ENCODE results near the gene PHC1. TPM values are rescaled to one million over a fixed set of nuclear protein-coding genes. Genes with fewer than 3 reads are reported as not detected.

The PHC1 gene
- total RNA-seq, 1 donor from 2014 or later: 28.7 TPM

DNA sequence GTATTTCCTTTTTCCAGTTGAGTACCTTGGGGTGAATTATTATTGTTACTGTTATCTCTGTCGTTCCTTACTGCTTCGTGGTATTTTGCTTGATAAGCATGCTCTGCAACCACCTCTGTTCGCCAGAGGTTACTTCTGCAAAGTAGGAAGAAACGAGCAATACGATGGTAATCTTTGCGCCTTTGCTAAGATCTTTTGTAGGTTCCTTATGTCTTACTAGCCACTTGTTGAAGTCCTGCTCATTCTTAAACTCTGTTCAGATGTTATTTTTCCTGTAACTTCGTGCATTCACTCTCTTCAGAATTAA lies 35.9 kb downstream of the PHC1 start:
- no peak for DNase-seq

DNA sequence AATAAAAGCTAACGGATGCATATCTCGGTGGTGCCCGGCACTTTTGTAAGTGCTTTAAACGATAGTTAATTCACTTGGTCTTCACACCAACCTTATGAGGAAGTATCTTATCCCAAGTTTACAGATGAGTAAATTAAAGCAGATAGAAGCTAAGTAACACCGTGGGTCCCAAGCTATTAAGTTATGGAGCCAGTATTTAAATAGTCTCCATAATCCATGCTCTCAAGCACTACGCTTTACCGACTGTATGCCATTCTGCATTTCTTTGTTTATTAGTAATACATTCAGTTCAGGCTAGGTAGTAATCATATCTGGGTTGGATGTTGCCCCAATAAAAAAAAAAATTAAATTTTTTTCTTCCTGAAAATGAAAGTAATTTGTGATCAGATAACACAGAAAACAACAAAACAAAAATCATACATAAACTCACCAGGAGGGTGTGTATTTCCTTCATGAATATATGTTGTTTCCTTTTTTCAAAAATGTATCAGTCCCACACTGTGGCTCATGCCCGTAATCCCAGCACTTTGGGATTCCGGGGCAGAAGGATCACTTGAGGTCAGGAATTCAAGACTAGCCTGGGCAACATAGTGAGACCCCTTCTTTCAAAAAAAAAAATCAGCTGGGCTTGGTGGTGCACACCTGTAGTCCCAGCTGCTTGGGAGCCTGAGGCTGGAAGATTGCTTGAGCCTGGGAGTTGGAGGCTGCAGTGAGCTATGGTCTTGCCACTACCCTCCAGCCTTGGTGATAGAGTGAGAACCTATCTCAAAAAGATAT lies 36.6 kb downstream of the PHC1 start:
- DNase-seq: no peak

DNA sequence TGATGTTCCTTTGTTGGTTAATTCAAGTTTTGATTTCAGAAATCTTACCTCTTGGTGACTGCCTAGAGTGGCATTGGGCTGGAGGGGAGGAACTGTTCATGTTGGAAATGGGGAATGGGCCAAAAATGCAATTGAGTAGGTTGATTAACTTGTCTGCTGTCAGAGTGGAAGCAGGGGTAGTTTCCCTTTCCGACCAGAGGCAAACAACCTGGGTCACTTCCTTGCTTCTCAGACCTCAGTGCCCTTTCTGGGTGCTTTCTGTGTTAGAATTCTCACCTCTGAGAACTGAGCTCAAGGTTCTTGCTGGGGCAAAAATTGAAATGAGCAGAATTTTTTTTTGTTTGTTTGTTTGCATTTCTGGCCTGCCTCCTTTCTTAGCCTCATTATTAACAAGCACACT lies 37.4 kb downstream of the PHC1 start:
- no peak for DNase-seq

DNA sequence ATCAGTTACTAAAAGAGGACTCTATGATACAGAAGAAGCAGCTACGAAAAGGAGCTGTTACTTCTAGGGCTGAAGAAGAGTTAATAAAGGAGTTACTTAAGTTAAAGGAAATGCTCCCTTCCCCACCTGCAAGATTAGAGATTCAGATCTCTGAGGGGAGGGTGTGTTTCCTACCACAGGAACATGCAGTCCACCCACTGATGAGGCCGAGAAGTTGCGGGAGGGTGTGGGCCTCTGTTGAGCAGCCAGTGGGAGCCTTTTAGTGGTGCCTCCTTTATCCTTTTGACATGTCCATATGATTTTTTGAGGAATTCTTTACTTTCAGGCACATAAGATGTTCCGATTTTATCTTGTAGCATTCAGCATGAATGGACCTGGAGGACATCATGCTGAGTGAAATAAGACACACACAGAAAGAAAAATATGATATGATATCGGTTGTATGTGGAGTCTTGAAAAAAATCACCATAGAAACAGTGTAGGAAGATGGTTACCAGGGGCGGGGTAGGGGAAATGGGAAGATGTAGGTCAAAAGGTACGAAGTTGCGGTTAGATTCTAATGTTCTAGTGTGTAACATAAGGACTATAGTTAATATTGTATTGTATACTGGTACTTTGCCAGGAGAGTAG lies 39.6 kb downstream of the PHC1 start:
- DNase-seq: no peak

DNA sequence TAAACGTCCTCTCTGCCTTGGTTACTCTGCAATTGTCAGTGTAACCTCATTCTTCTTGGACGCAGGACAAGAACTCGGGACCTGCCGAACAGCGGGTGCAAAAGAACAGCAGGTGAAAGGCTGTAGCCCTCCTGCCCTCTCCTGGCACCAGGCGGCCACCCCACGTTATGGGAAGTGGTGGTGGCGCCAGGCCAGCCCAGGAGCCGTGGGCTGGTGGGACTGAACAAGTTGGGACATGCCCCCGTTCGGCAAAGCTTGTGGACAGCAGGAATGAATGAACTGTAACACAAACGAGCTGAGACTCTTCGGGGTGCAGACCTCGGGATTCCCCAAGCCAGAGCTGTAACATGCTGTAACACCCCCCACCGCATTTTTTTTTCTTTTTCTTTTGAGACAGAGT lies 41.8 kb downstream of the PHC1 start:
- no peak for DNase-seq

DNA sequence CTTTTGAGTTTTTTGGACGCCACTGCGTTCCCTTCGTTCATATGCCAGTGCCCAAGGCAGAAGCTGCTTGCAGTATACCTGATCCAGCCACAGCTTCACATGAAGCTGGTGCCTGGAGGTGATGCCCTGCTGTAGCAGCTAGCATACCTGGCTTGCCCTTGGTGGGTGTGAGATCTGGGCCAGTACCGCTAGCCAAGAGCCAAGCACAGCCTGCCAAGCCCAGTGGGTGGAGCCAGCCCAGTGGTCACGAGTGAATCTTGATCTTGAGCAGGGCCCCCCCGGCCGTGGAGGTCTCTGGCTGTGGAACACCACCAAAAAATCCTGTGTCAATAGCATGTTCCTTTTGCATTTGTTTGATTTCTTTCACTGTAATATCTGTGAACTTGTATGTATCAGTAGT lies 42.5 kb downstream of the PHC1 start:
- no peak for DNase-seq

DNA sequence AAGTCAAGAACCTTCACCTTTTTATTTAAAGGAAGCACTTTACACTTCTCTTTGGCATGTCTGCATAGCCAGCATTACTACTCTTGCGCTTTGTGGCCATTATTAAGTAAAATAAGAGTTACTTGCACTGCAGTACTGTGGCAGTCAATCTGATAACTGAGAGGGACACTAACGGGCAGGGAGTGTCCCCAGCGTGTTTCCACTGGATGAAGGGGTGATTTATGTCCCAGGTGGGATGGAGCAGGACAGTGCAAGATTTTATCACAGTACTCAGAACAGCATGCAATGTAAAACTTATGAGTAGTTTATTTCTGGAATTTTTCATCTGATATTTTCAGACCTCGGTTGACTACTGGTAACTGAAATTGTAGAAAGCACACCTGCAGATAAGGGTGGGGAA lies 43.3 kb downstream of the PHC1 start:
- DNase-seq: no peak

DNA sequence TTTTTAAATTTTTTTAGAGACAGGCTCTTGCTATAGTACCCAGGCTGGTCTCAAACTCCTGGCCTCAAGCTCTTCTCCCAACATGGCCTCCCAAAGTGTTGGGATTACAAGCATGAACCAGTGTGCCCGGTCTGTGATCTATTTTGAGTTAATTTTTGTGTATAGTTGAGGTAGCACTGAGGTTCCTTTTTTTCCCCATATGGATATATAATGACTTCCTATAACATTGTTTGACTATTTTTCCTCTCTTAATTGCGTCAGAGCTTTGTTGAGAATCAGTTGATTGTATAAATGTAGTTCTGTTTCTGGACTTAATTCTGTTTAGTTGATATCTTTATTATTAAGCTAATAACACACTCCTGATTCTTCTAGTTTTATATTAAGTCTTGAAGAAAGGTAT lies 43.8 kb downstream of the PHC1 start:
- DNase-seq: no peak

DNA sequence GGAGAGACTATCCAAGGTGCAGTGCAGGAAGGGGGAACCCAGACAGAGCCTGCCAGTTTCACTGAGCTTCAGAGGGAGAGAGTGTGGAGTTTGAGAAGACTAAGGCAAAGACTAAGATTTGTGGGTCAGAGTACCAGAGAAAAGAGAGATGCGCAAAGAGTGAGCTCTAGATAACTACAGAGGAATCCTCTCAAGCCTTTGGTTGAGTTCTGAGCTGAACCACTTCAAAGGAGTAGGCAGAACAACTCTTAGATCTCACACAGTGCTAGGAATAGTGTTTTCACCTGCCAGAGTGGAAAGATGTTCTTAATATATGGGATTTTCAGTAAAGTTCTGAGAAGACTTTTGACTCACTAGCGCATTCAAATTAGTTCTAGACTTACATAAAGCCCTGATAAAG lies 45.9 kb downstream of the PHC1 start:
- DNase-seq: no peak

DNA sequence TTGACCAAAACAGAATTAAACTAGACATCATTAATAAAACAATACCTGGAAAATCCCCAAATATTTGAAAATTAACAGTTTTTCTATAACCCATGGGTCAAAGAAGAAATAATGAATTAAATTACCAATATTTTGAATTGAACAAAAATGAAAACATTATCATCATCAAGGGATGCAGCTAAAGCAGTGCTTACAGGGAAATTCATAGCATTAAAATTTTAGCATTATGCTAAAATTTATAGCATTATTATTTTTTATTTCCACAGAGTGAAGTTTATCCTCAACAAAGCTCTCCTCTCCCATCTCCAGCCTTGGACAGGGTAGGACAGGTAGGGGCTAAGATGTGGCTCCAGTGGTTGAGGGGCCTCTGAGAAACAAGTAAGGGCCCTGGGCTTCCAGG lies 54.5 kb downstream of the PHC1 start:
- no peak for DNase-seq

DNA sequence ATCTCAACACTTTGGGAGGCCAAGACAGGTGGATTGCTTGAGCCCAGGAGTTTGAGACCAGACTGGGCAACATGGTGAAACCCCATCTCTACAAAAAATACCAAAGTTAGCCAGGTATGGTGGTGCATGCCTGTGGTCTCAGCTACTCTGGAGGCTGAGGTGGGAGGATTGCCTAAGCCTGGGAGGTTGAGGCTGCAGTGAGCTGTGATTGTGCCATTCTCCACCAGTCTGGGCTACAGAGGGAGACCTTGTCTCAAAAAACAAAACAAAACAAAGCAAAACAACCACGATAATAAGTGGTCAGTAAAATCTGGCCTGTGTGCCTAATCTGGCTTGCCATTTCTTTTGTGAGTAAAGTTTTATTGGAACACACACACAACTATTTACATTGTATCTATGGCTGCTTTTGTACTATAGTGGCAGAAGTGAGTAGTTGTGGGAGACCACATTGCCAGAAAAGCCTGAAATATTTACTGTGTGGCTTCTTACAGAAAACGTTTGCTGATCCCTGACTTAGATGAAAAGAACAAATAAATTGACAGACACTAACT lies 55.6 kb downstream of the PHC1 start:
- DNase-seq: no peak

DNA sequence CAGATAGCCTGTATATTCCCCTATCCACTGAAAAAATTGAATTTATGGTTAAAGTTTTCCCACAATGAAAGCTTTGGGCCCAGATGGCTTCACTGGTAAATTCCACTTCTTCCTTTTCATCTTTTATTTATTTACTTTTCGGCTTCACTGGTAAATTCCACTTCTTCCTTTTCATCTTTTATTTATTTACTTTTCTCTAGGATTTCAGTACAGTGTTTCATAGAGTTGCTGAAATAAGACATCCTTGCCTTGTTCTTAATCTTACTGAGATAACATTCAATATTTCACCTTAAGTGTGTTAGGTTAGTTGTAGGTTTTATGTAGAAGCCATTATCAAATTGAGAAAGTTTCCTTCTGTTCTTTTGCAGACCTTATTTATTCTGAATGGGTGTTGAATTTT lies 56.1 kb downstream of the PHC1 start:
- DNase-seq: no peak

DNA sequence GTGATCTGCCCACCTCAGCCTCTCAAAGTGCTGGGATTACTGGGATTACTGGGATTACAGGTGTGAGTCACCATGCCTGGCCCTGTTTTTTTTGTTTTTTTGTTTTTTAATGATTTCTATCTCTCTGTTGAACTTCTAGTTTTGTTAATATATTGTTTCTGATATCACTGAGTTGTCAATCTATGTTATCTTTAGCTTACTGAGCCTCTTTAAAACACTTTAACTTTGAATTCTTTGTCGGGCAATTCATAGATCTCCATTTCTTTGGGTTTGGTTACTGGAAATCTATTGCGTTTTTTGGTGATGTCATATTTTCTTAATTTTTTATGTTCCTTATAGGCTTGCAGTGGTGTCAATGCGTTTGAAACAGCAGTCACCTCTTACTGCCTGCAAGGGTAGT lies 65.8 kb downstream of the PHC1 start:
- no peak for DNase-seq

DNA sequence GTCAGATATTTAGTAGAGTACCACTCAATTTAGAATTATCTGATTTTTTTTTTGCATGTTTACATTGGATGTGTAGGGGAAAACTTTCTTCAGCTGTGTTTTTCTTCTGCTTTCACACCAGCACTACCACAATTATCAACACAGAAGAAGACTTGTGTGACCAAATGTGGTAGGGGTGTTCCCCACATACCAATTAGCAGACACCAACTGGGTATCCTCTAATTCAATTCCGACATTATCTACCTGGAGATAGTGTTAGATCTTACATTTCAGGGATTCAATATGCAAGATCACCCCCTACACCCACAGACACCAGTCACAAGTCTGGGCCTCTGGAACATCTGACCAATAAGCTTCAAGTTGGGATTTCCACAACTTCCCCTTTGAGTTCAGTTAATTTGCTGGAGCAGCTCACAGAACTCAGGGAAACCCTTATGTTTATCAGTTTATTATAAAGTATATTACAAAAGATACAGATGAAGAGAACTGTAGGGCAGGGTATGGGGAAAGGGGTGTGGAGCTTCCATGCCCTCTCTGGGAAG lies 71.0 kb downstream of the PHC1 start:
- DNase-seq: no peak

DNA sequence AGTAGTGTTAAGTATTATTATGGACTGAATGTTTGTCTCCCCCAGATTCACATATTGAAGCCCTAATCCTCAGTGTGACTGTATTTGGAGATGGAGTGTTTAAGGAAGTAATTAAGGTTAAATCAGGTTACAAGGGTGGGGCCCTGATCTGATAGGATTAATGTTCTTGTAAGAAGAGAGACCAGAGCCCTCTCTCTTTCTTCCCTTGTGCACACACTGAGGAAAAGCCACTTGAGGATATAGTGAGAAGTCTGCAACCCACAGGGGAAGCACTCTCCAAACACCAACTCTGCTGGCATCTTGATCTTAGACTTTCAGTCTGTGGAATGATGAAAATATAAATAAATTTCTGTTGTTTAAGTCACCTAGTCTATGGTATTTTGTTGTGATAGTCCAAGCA lies 72.9 kb downstream of the PHC1 start:
- DNase-seq: no peak

DNA sequence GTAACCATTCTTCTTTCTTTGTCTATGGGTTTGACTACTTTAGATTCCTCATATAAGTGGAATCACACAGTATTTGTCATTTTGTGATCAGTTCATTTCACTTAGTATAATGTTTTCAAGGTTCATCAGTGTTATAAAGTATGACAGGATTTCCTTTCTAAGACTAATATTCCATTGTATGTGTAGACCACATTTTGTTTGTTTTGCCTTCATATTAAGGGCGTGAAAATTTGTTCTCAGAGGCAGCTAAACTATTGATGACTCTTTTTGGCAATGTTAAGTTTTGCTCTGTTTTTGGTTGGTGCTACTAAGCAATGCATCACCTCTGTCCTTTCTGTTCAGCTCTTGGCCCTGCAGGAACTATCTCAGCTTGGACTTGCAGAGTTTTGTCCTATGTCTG lies 73.4 kb downstream of the PHC1 start:
- no peak for DNase-seq

DNA sequence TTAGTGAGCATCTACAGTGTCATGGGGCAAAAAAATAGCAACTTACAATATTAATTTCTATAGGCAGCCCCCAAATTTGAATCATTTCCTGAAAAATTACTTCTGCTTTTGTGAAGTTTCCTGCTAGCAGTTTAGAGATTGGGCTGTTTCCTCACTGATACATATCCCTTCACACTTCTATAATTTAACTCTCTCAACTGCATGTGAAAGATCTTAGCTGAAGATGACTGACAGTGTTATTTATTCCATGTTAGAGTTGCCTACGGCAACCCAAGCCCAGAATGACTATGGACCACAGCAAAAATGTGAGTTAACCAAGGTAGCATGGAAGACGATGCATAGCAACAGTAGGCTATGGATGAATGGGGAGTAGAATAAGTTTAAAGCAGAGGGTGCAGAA lies 75.1 kb downstream of the PHC1 start, which contains the start of gene KLRG1:
Gene KLRG1, plus strand, starts transcription at position 134 of the 400 bp plus-strand sequence. Its CDS starts 90 bp downstream, at position 224.
- DNase-seq: no peak

Other genes with a start within 250 kb of the PHC1 start
- gene RIMKLB, start 216.5 kb upstream of the PHC1 start, total RNA-seq: 220 TPM
- gene A2ML1, start 91.9 kb upstream of the PHC1 start, total RNA-seq: 1.2 TPM
- 81.9 TPM for gene M6PR, start 35.1 kb downstream of the PHC1 start, total RNA-seq
- 7.8 TPM for gene KLRG1, start 75.0 kb downstream of the PHC1 start, total RNA-seq
- 44.5 TPM for gene A2M, start 201.4 kb downstream of the PHC1 start, total RNA-seq